K562 (cell line): Measurements from ENCODE around the gene BZW1. TPM values are rescaled to one million over a fixed set of nuclear protein-coding genes. Genes with fewer than 3 reads are reported as not detected.

Source experiments
- ATAC-seq: fragments of 200-7000 bp; cut with Tn5 transposase; 3 replicates; pipeline ENCODE4 v1.9.1; 2020; ENCODE audit warnings: moderate library complexity
- BruUV-seq: library from RNA; stranded (reverse); fragments of 400-500 nt; replicated peaks from 2 replicates; lab custom pipeline; 2021; lab: Mats Ljungman, UMichigan
- CTCF ChIA-PET: fragments of 300-600 bp; formaldehyde crosslinking; extraction: SDS; loops from one replicate; lab custom pipeline; 2021; ENCODE audit warnings: low intra/inter-chr PET ratio; lab: Yijun Ruan, JAX
- POLR2A ChIA-PET: fragments of 300-600, 350-650 bp; sonication (Branson Sonifier 250); formaldehyde crosslinking; extraction: SDS; loops from one replicate; lab custom pipeline; 2021; ENCODE audit warnings: antibody characterized with exemption, inconsistent platforms; lab: Yijun Ruan, JAX
- DNase-seq, 4 experiments: peaks; one replicate each; pipeline versions ENCODE4 v3.0.0 to v3.0.0-alpha.2; 2011 to 2018; ENCODE audit warnings: low spot score in 3 of 4, mixed read lengths in 3 of 4; ENCODE audit errors: extremely low read depth in 1 of 4
- FAIRE-seq: peaks from 2 replicates; lab custom pipeline; 2011; peaks lifted over from hg19 to GRCh38; lab: Jason Lieb, UNC
- H2AFZ ChIP-seq: 2 replicates; pipeline ENCODE4 v1.6.0; 2011; ENCODE audit warnings: low read depth, low read length, control low read depth, inconsistent platforms
- H3K27ac ChIP-seq: fragments of 200-600 bp; 3 replicates; pipeline ENCODE4 v1.8.0; 2011; ENCODE audit warnings: low read depth, mild to moderate bottlenecking, control low read depth, inconsistent platforms, low read length, moderate library complexity, mixed read lengths; ENCODE audit errors: extremely low read depth
- H3K27me3 ChIP-seq, 2 experiments: fragments of 300-600 bp in 1 of 2; 2 replicates in 1 of 2; 3 replicates in 1 of 2; pipeline versions ENCODE4 v1.6.0 to v1.8.0; 2011; ENCODE audit warnings: inconsistent platforms in 2 of 2, low read length in 2 of 2, mild to moderate bottlenecking in 1 of 2, mixed read lengths in 1 of 2, moderate library complexity in 1 of 2; ENCODE audit not compliant: control insufficient read depth in 2 of 2, insufficient read depth in 2 of 2
- H3K36me3 ChIP-seq: fragments of 300-600 bp; 3 replicates; pipeline ENCODE4 v1.8.0; 2011; ENCODE audit warnings: mild to moderate bottlenecking, low read length, inconsistent platforms; ENCODE audit not compliant: control insufficient read depth, insufficient read depth
- H3K4me1 ChIP-seq, 2 experiments: fragments of 200-600 bp in 1 of 2; replicated peaks in 1 of 2; 2 replicates in 1 of 2; 3 replicates in 1 of 2; pipeline versions ENCODE4 v1.5.1 to v1.8.0; 2011; ENCODE audit warnings: inconsistent platforms in 2 of 2, low read length in 2 of 2, mild to moderate bottlenecking in 1 of 2, mixed read lengths in 1 of 2, moderate library complexity in 1 of 2; ENCODE audit not compliant: control insufficient read depth in 2 of 2, insufficient read depth in 2 of 2
- H3K4me2 ChIP-seq: 2 replicates; pipeline ENCODE4 v1.6.1; 2011; ENCODE audit warnings: low read length, control low read depth, inconsistent platforms, mixed read lengths; ENCODE audit not compliant: insufficient read depth
- H3K4me3 ChIP-seq: fragments of 200-600 bp; sonication (generic), shearing (Covaris generic); 2 replicates; pipeline ENCODE4 v1.5.1; 2016; ENCODE audit warnings: control low read depth, inconsistent platforms
- H3K79me2 ChIP-seq: fragments of 200-600 bp; 3 replicates; pipeline ENCODE4 v1.8.0; 2011; ENCODE audit warnings: low read length, inconsistent platforms; ENCODE audit not compliant: control insufficient read depth, insufficient read depth
- H3K9ac ChIP-seq, 2 experiments: 2 replicates each; pipeline versions ENCODE4 v1.6.0 to v1.6.1; 2011; ENCODE audit warnings: low read depth in 2 of 2, low read length in 2 of 2, control low read depth in 1 of 2, inconsistent platforms in 1 of 2, mild to moderate bottlenecking in 1 of 2, mixed read lengths in 1 of 2; ENCODE audit not compliant: insufficient read depth in 1 of 2
- H3K9me1 ChIP-seq: one replicate; pipeline ENCODE4 v1.6.0; 2011; ENCODE audit warnings: inconsistent platforms, mild to moderate bottlenecking, low read length, moderate library complexity; ENCODE audit not compliant: control insufficient read depth, insufficient read depth
- H3K9me3 ChIP-seq: replicated peaks from 2 replicates; pipeline ENCODE4 v1.5.1; 2011; ENCODE audit warnings: low read depth, low read length, inconsistent platforms; ENCODE audit not compliant: control insufficient read depth, insufficient read depth
- H4K20me1 ChIP-seq: replicated peaks from 2 replicates; pipeline ENCODE4 v1.6.1; 2011; ENCODE audit warnings: low read length, inconsistent platforms, mixed read lengths; ENCODE audit not compliant: control insufficient read depth, insufficient read depth
- PHF8 ChIP-seq: fragments of 200-600 bp; sonication (generic); IDR thresholded peaks from 2 replicates; pipeline ENCODE4 v1.6.1; 2012; ENCODE audit warnings: mixed run types, mild to moderate bottlenecking, inconsistent platforms, low read length, moderate library complexity, borderline replicate concordance
- RBBP5 ChIP-seq: fragments of 200-600 bp; sonication (generic); IDR thresholded peaks from 2 replicates; pipeline ENCODE4 v1.6.1; 2012; ENCODE audit warnings: borderline replicate concordance, mild to moderate bottlenecking, low read length, control low read depth, inconsistent platforms; ENCODE audit not compliant: insufficient read depth, poor library complexity, severe bottlenecking
- SRSF1 ChIP-seq: fragments of 200-400 bp; formaldehyde crosslinking; IDR thresholded peaks from 2 replicates; pipeline ENCODE4 v1.6.1; 2017; ENCODE audit warnings: mild to moderate bottlenecking, low read depth, low read length, moderate library complexity
- TCF3 ChIP-seq: sonication (generic); formaldehyde crosslinking; IDR thresholded peaks from 2 replicates; pipeline ENCODE4 v1.4.0; 2020; ENCODE audit warnings: mild to moderate bottlenecking, missing genetic modification reagents
- ZNF75A ChIP-seq: fragments of 450-650 bp; formaldehyde crosslinking; IDR thresholded peaks from 2 replicates; pipeline ENCODE4 v1.4.0; 2020; ENCODE audit warnings: mild to moderate bottlenecking
- WGBS: fragments of 100-300 bp; shearing (Covaris generic); methylation state at CpG from one replicate; pipeline ENCODE4 v1.1.6; 2016; ENCODE audit warnings: low coverage, mixed read lengths; ENCODE audit not compliant: insufficient coverage; ENCODE audit errors: missing lambda C conversion rate; 5-methylcytosine and 5-hydroxymethylcytosine counted together
- in situ Hi-C: fragments of 300-500 bp; cut with MboI; formaldehyde crosslinking; loops from 4 replicates; pipeline ENCODE4 v1.15.0; 2018; ENCODE audit warnings: inconsistent platforms, mixed read lengths
- intact Hi-C: fragments of 100-400 bp; cut with micrococcal nuclease; formaldehyde crosslinking; loops from 2 replicates; pipeline ENCODE4 v1.14.2; 2022
- polyA plus RNA-seq, 8 experiments: library from polyadenylated mRNA; depleted of rRNA in 4 of 8; stranded (reverse) in 5 of 8; unstranded in 3 of 8; fragments of >200 nt; fragmentation: Nextera tagmentation in 2 of 8; fragmentation: Illumina TruSeq in 1 of 8; extraction: Ambion mirVana in 2 of 8; extraction: Trizol in 1 of 8; gene quantifications; 2 replicates each; pipeline versions ENCODE4 v1.2.1 to v1.2.3, GENCODE V29; 2011 to 2014; ENCODE audit warnings: inconsistent platforms in 1 of 8, missing spikeins in 1 of 8
- total RNA-seq, 7 experiments: library from RNA; depleted of rRNA in 6 of 7; stranded (reverse); fragments of >200 nt in 6 of 7; fragmentation: Illumina TruSeq in 2 of 7; extraction: Trizol in 2 of 7; gene quantifications; 2 replicates each; pipeline versions ENCODE4 v1.2.1 to v1.2.3, GENCODE V29; 2011 to 2021; ENCODE audit warnings: low replicate concordance in 1 of 7
- TF ChIP-seq, protein P1 (sequence below): sonication (generic); formaldehyde crosslinking; IDR thresholded peaks from 2 replicates; pipeline ENCODE4 v1.8.0; 2022; ENCODE audit warnings: missing genetic modification reagents, mild to moderate bottlenecking, borderline replicate concordance

Gene BZW1
- total and polyA plus RNA-seq, 9 of the 15 experiments (the other 6 are each of a cell fraction or from before 2014, with no cell fraction given) = 110 to 244 (median 198) TPM

DNA sequence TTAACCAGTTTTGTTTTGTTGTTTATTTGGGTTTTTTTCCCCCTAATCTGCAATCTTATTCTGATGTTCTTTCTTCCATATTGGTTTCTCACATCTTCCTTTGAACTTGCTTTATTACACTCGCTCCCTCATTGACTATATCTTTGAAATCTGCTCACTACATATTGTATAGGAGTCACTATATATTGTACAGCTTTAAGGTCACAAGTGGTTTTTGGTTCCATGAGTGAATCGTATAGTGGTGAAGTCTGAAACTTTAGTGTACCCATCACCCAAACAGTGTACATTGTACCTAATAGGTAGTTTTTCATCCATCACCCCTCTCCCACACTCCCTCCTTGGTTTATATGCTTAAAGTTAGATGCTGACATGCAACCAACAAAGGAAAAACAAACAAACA lies 11.3 kb upstream of the BZW1 start:
- in situ Hi-C loops = no loop called here
- H3K9me1 ChIP-seq = no peaks in the 10 kb centered on the region
- no peaks in the 10 kb centered on the region for H3K36me3 ChIP-seq
- no peak overlapping the region for H3K4me2 ChIP-seq
- peaks cover 8 to 13% of the 10 kb centered on the region in 2 experiments; a peak in 4 of 5 replicates for H3K4me1 ChIP-seq
- no peaks in the 10 kb centered on the region for H3K27me3 ChIP-seq
- H3K27ac ChIP-seq = no peak overlapping the region
- FAIRE-seq = no peak
- WGBS = 66% methylated on average over 2 of the region's 2 CpGs
- TF ChIP-seq, protein P1, sequence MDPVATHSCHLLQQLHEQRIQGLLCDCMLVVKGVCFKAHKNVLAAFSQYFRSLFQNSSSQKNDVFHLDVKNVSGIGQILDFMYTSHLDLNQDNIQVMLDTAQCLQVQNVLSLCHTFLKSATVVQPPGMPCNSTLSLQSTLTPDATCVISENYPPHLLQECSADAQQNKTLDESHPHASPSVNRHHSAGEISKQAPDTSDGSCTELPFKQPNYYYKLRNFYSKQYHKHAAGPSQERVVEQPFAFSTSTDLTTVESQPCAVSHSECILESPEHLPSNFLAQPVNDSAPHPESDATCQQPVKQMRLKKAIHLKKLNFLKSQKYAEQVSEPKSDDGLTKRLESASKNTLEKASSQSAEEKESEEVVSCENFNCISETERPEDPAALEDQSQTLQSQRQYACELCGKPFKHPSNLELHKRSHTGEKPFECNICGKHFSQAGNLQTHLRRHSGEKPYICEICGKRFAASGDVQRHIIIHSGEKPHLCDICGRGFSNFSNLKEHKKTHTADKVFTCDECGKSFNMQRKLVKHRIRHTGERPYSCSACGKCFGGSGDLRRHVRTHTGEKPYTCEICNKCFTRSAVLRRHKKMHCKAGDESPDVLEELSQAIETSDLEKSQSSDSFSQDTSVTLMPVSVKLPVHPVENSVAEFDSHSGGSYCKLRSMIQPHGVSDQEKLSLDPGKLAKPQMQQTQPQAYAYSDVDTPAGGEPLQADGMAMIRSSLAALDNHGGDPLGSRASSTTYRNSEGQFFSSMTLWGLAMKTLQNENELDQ (CRISPR knock-in tag) = no peak
- TF ChIP-seq RBBP5 = no peak
- no peak for TF ChIP-seq ZNF75A (CRISPR knock-in tag)
- no peak for TF ChIP-seq PHF8
- no peak for TF ChIP-seq SRSF1
- TF ChIP-seq TCF3 (CRISPR knock-in tag) = no peak
- TF ChIP-seq, all 486 proteins: peak for 0
- no peaks in the 10 kb centered on the region for H4K20me1 ChIP-seq
- H3K79me2 ChIP-seq = no peaks in the 10 kb centered on the region
- no peak overlapping the region for H3K4me3 ChIP-seq
- CTCF ChIA-PET = no interaction called here
- no peak for DNase-seq
- no peak for ATAC-seq
- no TSS peak for BruUV-seq
- no peaks in the 10 kb centered on the region for H3K9me3 ChIP-seq
- no peak overlapping the region for H3K9ac ChIP-seq
- intact Hi-C loops = no loop called here
- no peak overlapping the region for H2AFZ ChIP-seq
- POLR2A ChIA-PET = interaction anchor here (1.2 kb wide), 1 partner anchor 9 kb away, joined by 3 read pairs; no protein-coding TSS in a partner anchor
